ENCODE results near the gene UNC13C.

UNC13C gene

DNA sequence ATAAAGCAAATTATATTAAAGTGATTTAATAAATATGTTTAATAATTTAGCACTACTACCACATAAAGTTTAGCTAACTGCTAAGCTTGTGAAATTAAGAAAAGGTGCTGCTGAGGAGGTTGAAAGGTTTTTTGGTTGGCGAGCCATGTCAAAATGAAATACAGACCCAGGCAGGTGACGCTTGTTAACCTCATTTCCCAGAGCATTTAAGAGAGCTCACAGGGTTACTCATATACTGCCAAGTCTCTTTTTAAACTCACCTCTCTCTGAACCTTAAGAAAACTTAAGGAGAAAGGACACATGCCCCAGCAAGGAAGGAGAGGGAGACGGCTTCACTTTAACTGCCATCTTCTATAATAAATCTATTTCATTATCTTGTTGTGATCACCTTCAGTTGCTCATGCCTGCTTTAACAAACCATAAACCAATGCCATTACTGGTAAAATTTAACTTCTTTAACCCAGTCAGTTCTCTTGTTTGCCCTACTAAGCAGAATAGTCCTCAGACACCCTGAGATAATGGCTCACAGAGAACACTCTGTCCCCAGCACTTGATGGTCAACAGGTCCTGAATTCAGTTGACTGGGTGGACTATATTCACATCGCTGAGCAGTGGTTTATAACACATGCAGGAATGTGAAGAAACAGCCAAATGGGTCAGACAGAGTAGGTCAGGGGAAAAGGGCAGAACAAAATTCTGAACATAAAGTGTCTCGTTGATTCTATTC, 540.1 kb downstream of the UNC13C start:
- peak in 2 of 42 donors; percentile 6 to 7 for DNase-seq
- intact Hi-C loops (cut with DNase I) = no loop called here

- intact Hi-C loops (cut with DNase I) = no loop called here
- no peak for DNase-seq
These were observed 541.3 kb downstream of the UNC13C start for GRCh38 chr15:54519577-54519976.

DNA sequence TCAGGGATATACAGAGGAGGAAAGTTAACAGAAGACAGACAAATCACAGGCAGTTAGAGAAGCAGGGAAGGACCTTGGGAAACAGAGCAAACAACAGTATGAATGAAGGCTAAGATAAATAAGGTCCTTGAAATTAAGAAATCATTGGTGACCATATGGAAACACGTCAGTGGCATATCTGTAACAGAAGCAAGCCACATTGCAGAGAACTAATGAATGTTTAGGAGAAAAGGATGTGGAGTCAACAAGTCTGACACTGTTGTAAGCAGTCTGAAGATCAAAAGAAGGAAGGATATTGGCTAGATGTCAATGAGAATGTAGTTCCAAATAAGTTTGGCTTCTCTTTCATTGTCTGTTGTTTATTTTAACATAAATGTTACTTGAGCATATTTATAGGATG, 542.4 kb downstream of the UNC13C start:
- DNase-seq = no peak
- intact Hi-C loops (cut with DNase I) = no loop called here

GRCh38 chr15:54521206-54521605, 543.0 kb downstream of the UNC13C start:
- no peak for DNase-seq
- intact Hi-C loops (cut with DNase I) = no loop called here

DNA sequence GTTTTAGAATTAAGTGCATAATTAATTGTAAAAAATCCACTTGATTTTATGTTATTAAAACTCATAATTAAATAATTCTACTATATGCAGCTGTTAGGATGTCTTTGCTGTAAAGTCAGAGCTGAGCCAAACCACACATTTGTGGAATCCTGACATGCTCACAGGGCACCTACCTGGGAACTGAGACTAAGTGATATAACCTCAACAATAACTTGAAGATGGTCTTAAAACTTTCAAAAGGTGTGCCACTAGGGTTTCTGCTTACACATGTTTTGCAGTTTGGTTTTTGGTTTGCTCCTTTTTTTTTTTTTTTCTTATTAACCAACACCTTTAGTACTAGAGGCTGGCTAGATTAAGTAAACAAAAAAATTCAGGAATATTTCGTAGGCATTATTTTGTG, 549.8 kb downstream of the UNC13C start:
- no peak for DNase-seq
- intact Hi-C loops (cut with DNase I) = no loop called here

DNA sequence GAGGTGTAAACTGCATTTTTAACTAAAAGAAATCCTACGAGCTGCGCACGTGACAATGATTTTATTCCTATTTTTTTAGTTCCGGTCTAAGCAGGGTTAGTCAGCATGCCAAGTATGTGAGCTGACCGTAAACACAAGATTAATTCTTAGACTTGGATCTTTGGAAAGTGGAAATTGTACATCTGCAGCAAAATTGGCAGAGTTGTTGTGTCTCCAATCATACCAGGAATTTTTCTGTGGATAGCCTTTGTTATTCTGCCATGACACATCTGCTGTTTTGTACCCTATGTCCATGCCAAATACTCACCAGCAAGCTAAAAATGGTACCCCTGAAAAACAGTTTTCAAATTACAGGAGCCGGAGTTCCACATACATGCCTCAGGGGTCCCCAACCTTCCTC, 562.5 kb downstream of the UNC13C start:
- intact Hi-C loops (cut with DNase I) = no loop called here
- no peak for DNase-seq

DNA sequence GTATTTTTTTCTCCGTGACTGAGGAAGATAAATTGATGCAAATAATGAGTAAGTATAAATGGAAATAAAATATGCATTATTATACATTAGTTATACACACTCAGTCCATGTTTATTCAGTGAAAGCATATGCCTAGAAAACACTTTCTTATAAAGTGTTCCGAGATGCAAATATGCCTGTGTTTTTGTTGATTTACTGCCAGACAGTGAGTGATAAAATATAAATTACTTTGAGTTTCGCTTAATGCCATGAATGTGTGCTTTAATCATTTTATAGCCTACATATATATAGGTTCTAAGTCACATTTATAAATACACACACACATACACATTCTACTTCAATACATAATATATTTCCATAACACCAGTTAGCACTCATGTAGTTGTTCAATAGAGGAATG, 569.2 kb downstream of the UNC13C start:
- no peak for DNase-seq
- intact Hi-C loops (cut with DNase I) = no loop called here

- intact Hi-C loops (cut with DNase I) = no loop called here
- DNase-seq = no peak
These were observed 572.7 kb downstream of the UNC13C start for GRCh38 chr15:54550954-54551353.

DNA sequence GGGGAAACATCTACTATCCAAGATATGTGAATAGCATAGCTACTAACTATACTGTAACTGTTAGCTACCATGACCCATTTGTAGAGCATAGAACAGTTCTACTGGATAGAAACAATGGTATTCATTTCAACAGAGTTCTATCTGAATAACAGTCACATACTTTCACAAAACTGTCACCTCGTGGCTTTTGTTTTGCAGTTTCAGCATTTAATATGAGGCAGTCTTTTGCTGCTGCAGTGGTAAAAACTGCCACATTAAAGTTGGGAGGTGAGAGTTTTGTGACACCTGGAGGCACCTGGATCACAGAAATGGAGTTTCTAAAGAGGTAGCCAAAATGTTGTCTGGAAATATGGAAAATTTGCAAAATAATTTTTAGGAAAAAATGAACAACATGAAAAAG, 578.0 kb downstream of the UNC13C start:
- DNase-seq = no peak
- intact Hi-C loops (cut with DNase I) = no loop called here

DNA sequence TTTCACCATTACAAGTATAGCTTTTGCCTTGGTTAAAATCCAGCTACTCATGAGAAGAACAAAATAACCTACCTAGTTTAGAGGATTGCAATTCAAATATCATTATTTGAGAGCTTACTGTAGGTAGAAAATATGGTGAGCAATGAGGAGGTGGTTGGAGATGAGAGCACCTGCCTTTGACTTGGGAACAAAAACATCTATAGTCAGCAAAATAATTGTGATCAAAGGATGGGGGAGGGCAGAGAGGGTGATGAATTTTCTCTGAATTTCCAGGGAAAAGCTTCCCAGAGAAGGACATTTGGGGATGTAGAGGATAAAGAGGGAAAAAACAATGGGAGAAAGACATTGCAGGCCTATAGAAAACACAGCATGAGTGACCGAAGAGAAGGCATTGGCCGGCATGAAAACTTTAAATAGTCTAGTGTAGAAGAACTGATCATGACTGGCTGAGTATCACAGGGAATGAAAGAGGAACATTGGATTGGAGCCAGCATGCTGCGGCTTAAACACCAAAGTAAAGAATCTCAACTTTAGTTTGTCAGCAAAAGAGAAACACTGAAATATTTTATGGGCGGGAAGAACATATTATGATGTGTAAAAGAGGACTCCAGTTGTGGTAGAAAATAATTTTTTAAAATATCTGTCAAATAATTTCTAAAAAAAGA, 581.3 kb downstream of the UNC13C start:
- peak in 24 of 42 donors; percentile 6 to 54 (median 17) for DNase-seq
- intact Hi-C loops (cut with DNase I) = no loop called here

GRCh38 chr15:54560417-54560816, 582.2 kb downstream of the UNC13C start:
- no peak for DNase-seq
- intact Hi-C loops (cut with DNase I) = no loop called here

DNA sequence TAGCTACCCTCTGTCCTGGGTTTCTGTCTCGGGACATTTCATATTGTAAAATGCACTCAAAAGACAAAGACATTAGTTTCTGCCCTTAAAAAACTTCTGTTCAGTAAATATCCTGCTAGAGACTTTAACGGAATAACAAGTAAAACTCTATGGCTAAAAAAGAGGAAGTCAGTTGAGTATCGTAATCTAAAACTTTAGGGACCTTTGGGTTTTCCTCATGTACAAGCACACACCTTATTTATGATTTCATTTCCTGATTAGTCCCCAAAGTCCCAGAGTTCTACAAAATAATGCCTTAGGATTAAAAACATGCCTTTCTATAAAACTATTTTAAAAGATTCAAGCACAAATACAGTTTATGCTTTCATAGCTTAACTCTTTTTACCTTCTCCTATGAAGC, 585.9 kb downstream of the UNC13C start:
- DNase-seq = no peak
- intact Hi-C loops (cut with DNase I) = no loop called here

GRCh38 chr15:54566654-54567053, 588.4 kb downstream of the UNC13C start:
- no peak for DNase-seq
- intact Hi-C loops (cut with DNase I) = no loop called here

DNA sequence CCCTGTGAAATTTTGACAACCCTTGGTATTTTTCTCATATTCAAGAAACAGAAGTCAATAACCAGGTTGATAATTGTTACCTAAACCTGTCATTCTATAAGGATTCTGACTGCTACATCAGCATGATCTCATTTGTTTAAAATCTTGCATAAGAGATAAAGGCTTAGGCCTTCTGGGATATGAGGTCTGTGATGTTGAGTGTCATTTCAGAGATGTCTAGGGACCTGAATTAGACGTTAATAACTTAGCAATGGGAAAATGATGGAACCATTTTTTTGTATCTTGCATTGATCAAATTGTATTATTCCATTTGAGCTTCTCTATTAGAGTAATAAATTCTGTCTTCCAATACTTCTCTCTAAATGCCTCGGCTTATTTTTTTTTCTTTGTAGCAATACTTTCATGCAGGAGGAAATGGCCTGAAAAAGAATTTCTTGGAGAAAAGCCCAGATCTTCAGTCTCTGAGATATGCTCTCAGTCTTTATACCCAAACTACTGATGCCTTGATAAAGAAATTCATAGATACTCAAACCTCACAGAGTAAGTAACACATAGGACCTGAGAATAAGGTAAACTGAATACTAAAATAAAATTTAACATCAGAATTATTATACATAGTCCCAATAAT, 589.3 kb downstream of the UNC13C start:
- no peak for DNase-seq
- intact Hi-C loops (cut with DNase I) = no loop called here

- intact Hi-C loops (cut with DNase I) = no loop called here
- no peak for DNase-seq
These were observed 590.1 kb downstream of the UNC13C start for GRCh38 chr15:54568381-54568780.

DNA sequence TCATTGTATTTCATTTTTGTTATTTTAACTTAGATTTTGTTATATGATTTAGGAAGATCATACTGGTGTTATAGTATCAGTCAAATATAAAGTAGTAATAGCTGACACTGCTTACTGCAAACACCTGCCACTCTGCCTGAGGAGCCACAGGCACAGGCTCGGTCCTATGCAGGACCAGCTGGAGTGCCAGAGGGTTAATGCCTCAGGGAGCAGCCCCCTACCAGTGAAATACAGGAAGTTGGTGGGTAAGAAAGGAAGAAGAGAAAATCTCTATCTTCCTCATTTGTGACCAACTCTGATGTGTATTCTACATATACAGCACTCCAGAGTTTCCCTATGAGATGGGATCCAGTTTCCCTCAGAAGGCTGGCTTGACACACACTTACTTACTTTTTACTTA, 593.3 kb downstream of the UNC13C start:
- intact Hi-C loops (cut with DNase I) = no loop called here
- DNase-seq = no peak

DNA sequence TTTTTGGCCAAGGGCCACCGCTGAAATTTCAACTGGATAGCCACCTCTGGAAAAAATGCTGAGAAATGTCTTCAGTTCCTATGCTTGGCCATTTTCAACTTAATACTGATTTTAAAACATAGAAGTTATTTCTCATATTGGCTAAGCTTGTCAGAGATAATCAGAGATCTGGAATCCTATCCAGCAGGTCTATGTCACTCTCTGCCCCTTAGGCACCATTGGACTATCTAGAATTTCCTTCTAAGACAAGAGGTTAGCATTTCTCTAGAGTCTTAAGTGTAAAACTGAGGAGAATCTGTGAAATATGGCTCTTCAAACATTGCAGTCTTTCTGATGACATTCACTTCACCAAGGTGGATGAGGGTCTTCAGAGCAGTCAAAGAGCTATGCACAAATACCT, 597.3 kb downstream of the UNC13C start:
- DNase-seq = no peak
- intact Hi-C loops (cut with DNase I) = no loop called here

GRCh38 chr15:54576298-54576935, 598.2 kb downstream of the UNC13C start:
- intact Hi-C loops (cut with DNase I) = no loop called here
- DNase-seq = peak in 1 of 42 donors; percentile 10

- DNase-seq = no peak
- intact Hi-C loops (cut with DNase I) = no loop called here
These were observed 599.4 kb downstream of the UNC13C start for GRCh38 chr15:54577476-54578250.

Measured in head of caudate nucleus (tissue), 42 donors.